Panc1 (cell line): Measurements from ENCODE around the gene MAPT.

Experiments
- CTCF ChIP-seq: fragments of 450-650 bp; IDR thresholded peaks from 2 replicates; pipeline ENCODE4 v1.5.1; 2017; ENCODE audit warnings: mild to moderate bottlenecking
- POLR2AphosphoS5 ChIP-seq: IDR thresholded peaks from 2 replicates; pipeline ENCODE4 v1.6.1; 2012; ENCODE audit warnings: mild to moderate bottlenecking, low read depth, low read length, moderate library complexity
- TCF7L2 ChIP-seq: IDR thresholded peaks from 2 replicates; pipeline ENCODE4 v1.6.1; 2011; ENCODE audit warnings: mild to moderate bottlenecking, low read depth, low read length, inconsistent platforms

GRCh38 chr17:45918241-45918745 is 23.9 kb downstream of the MAPT start:
- TF ChIP-seq CTCF (no peak), POLR2AphosphoS5 (no peak), TCF7L2 (no peak)
